Mesendoderm (in vitro differentiated cells): ENCODE data around the gene CADPS2.

ENCODE experiments used
- DNase-seq: peaks from one replicate; pipeline ENCODE4 v3.0.0; 2013
- H2AK5ac ChIP-seq: 2 replicates; pipeline ENCODE4 v1.6.1; 2013; ENCODE audit warnings: low read length, inconsistent platforms
- H2BK120ac ChIP-seq: 2 replicates; pipeline ENCODE4 v1.6.1; 2013; ENCODE audit warnings: low read depth, mild to moderate bottlenecking, low read length, moderate library complexity, mixed read lengths
- H2BK15ac ChIP-seq: replicated peaks from 2 replicates; pipeline ENCODE4 v1.6.1; 2013; ENCODE audit warnings: low read depth, mild to moderate bottlenecking, moderate library complexity
- H2BK5ac ChIP-seq: 2 replicates; pipeline ENCODE4 v1.6.1; 2013; ENCODE audit warnings: low read length, inconsistent platforms
- H3K18ac ChIP-seq: 2 replicates; pipeline ENCODE4 v1.6.1; 2013; ENCODE audit warnings: mild to moderate bottlenecking, low read length, mixed read lengths
- H3K23ac ChIP-seq: one replicate; pipeline ENCODE4 v1.6.1; 2013; ENCODE audit warnings: low read length
- H3K27ac ChIP-seq: 2 replicates; pipeline ENCODE4 v1.5.1; 2013; ENCODE audit warnings: low read depth, mild to moderate bottlenecking, inconsistent platforms, low read length, moderate library complexity
- H3K27me3 ChIP-seq: 2 replicates; pipeline ENCODE4 v1.6.1; 2013; ENCODE audit warnings: low read length, control low read depth, mild to moderate bottlenecking, inconsistent platforms; ENCODE audit not compliant: insufficient read depth, poor library complexity
- H3K36me3 ChIP-seq: 2 replicates; pipeline ENCODE4 v1.6.1; 2013; ENCODE audit warnings: low read length, inconsistent platforms; ENCODE audit not compliant: control insufficient read depth, insufficient read depth
- H3K4ac ChIP-seq: one replicate; pipeline ENCODE4 v1.6.1; 2013; ENCODE audit warnings: low read depth, mild to moderate bottlenecking, low read length, moderate library complexity
- H3K4me1 ChIP-seq: 2 replicates; pipeline ENCODE4 v1.6.1; 2013; ENCODE audit warnings: low read depth, low read length, inconsistent platforms; ENCODE audit not compliant: control insufficient read depth
- H3K4me2 ChIP-seq: 2 replicates; pipeline ENCODE4 v1.6.1; 2013; ENCODE audit warnings: low read length
- H3K4me3 ChIP-seq: 2 replicates; pipeline ENCODE4 v1.5.1; 2013; ENCODE audit warnings: mild to moderate bottlenecking, low read length
- H3K56ac ChIP-seq: one replicate; pipeline ENCODE4 v1.6.1; 2013; ENCODE audit warnings: low read length
- H3K79me1 ChIP-seq: 2 replicates; pipeline ENCODE4 v1.6.1; 2013; ENCODE audit warnings: low read length, inconsistent platforms
- H3K79me2 ChIP-seq: 2 replicates; pipeline ENCODE4 v1.6.1; 2013; ENCODE audit warnings: mild to moderate bottlenecking, low read length; ENCODE audit not compliant: control insufficient read depth, insufficient read depth
- H3K9ac ChIP-seq: 2 replicates; pipeline ENCODE4 v1.6.1; 2013; ENCODE audit warnings: low read length, inconsistent platforms
- H4K5ac ChIP-seq: one replicate; pipeline ENCODE4 v1.6.1; 2013; ENCODE audit warnings: low read length
- H4K8ac ChIP-seq: one replicate; pipeline ENCODE4 v1.6.1; 2013; ENCODE audit warnings: low read depth, mild to moderate bottlenecking, control low read depth, low read length, moderate library complexity
- WGBS: extraction: QIAGEN DNeasy Blood & Tissue Kit; methylation state at CpG from one replicate; pipeline ENCODE4 v1.1.7; 2013; ENCODE audit warnings: low lambda C conversion rate, missing lambda C conversion rate; ENCODE audit not compliant: insufficient coverage; ENCODE audit errors: extremely low coverage; 5-methylcytosine and 5-hydroxymethylcytosine counted together

Gene CADPS2

GRCh38 chr7:122831436-122831835 lies 54.8 kb downstream of the CADPS2 start:
- WGBS, result no CpG with 5 or more reads among the region's 1 CpG
- Histone ChIP-seq H2AK5ac (no peak overlapping the region), H3K36me3 (no peaks in the 10 kb centered on the region), H3K56ac (no peak overlapping the region), H4K8ac (no peak overlapping the region), H2BK120ac (no peak overlapping the region), H3K27me3 (no peaks in the 10 kb centered on the region), H3K4me1 (no peaks in the 10 kb centered on the region), H3K23ac (no peak overlapping the region), H4K5ac (no peak overlapping the region), H3K18ac (no peak overlapping the region), H3K4me2 (no peak overlapping the region), H2BK15ac (no peak overlapping the region), H3K4ac (no peak overlapping the region), H3K79me2 (no peaks in the 10 kb centered on the region), H3K79me1 (no peaks in the 10 kb centered on the region), H2BK5ac (no peak overlapping the region), H3K4me3 (no peak overlapping the region), H3K27ac (no peak overlapping the region), H3K9ac (no peak overlapping the region)
- DNase-seq, result no peak

GRCh38 chr7:122829962-122830361 lies 56.3 kb downstream of the CADPS2 start:
- Histone ChIP-seq H3K4me2 (no peak overlapping the region), H3K79me2 (no peaks in the 10 kb centered on the region), H3K9ac (no peak overlapping the region), H3K27me3 (no peaks in the 10 kb centered on the region), H3K18ac (no peak overlapping the region), H2BK5ac (no peak overlapping the region), H3K23ac (no peak overlapping the region), H4K5ac (no peak overlapping the region), H3K79me1 (no peaks in the 10 kb centered on the region), H3K4me3 (no peak overlapping the region), H3K36me3 (no peaks in the 10 kb centered on the region), H3K56ac (no peak overlapping the region), H3K4ac (no peak overlapping the region), H3K27ac (no peak overlapping the region), H2BK120ac (no peak overlapping the region), H3K4me1 (no peaks in the 10 kb centered on the region), H2AK5ac (no peak overlapping the region), H2BK15ac (no peak overlapping the region), H4K8ac (no peak overlapping the region)
- WGBS, result no CpG with 5 or more reads among the region's 2 CpGs
- DNase-seq, result no peak

GRCh38 chr7:122827763-122828162 lies 58.5 kb downstream of the CADPS2 start:
- Histone ChIP-seq H2BK120ac (no peak overlapping the region), H4K5ac (no peak overlapping the region), H4K8ac (no peak overlapping the region), H3K18ac (no peak overlapping the region), H3K4ac (no peak overlapping the region), H3K27ac (no peak overlapping the region), H3K56ac (no peak overlapping the region), H3K4me1 (no peaks in the 10 kb centered on the region), H3K23ac (no peak overlapping the region), H3K36me3 (no peaks in the 10 kb centered on the region), H2BK5ac (no peak overlapping the region), H3K79me1 (no peaks in the 10 kb centered on the region), H3K9ac (no peak overlapping the region), H3K79me2 (no peaks in the 10 kb centered on the region), H3K27me3 (no peaks in the 10 kb centered on the region), H2AK5ac (no peak overlapping the region), H3K4me2 (no peak overlapping the region), H3K4me3 (no peak overlapping the region), H2BK15ac (no peak overlapping the region)
- no peak for DNase-seq

DNA sequence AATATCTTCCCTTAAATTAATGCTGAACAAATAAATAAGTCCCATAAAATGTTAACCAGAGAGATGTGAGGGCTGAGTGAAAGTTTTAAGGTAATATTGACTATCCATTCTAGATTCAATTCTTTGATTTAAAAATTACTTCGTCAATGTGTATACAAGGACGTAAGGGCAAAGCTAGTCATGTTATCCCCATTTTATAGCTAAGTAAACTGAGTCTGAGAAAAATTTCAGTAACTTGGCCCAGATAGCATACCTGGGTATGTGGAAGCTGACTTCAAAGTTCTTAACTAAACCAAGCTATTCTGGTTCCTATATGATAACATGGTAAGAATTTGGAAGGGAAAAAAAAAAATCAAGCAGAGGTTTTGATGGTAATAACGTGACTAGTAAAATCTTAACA lies 72.4 kb downstream of the CADPS2 start:
- Histone ChIP-seq H3K18ac (no peak overlapping the region), H3K27ac (no peak overlapping the region), H3K4me3 (no peak overlapping the region), H3K4me1 (no peaks in the 10 kb centered on the region), H3K4ac (no peak overlapping the region), H3K79me2 (no peaks in the 10 kb centered on the region), H3K56ac (no peak overlapping the region), H3K9ac (no peak overlapping the region), H4K8ac (no peak overlapping the region), H3K27me3 (no peaks in the 10 kb centered on the region), H2BK15ac (no peak overlapping the region), H3K36me3 (no peaks in the 10 kb centered on the region), H2BK5ac (no peak overlapping the region), H3K23ac (no peak overlapping the region), H3K4me2 (no peak overlapping the region), H2BK120ac (no peak overlapping the region), H2AK5ac (no peak overlapping the region), H4K5ac (no peak overlapping the region), H3K79me1 (no peaks in the 10 kb centered on the region)
- no peak for DNase-seq
- WGBS, result no CpG with 5 or more reads among the region's 3 CpGs

DNA sequence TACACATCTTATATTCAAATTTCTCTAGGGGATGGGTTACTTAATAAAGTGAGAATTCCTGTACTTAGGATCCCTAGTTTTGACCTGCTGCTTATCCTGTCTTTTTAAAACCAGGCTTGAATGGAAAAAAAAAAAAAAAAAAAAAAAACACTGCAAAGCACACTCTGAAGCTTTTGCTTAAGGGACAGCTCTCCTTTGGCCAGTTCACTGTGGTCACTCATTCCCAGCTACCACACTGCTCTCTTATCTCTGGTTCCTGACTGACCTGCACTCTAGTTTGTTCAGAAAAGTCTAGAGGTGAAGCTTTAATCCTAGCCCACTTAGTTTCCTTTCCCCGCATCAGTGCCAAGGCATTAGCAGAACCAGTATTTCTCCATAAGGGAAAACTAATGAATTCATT lies 82.4 kb downstream of the CADPS2 start:
- no CpG with 5 or more reads among the region's 1 CpG for WGBS
- no peak overlapping the region for H4K5ac ChIP-seq
- H3K27ac ChIP-seq, result no peak overlapping the region

GRCh38 chr7:122803323-122803722 lies 82.9 kb downstream of the CADPS2 start:
- no peak overlapping the region for H2AK5ac ChIP-seq
- H4K5ac ChIP-seq, result no peak overlapping the region
- no peak overlapping the region for H3K27ac ChIP-seq
- H3K23ac ChIP-seq, result no peak overlapping the region
- H3K4me3 ChIP-seq, result no peak overlapping the region
- no peak overlapping the region for H4K8ac ChIP-seq
- no peaks in the 10 kb centered on the region for H3K27me3 ChIP-seq
- no peak overlapping the region for H2BK15ac ChIP-seq
- H3K18ac ChIP-seq, result no peak overlapping the region
- no peak overlapping the region for H3K9ac ChIP-seq
- no peaks in the 10 kb centered on the region for H3K36me3 ChIP-seq
- no peak overlapping the region for H2BK120ac ChIP-seq
- H3K4ac ChIP-seq, result no peak overlapping the region
- DNase-seq, result peak; percentile 71
- H2BK5ac ChIP-seq, result no peak overlapping the region
- H3K79me1 ChIP-seq, result no peaks in the 10 kb centered on the region
- WGBS, result no CpG with 5 or more reads among the region's 2 CpGs
- H3K56ac ChIP-seq, result no peak overlapping the region
- no peaks in the 10 kb centered on the region for H3K79me2 ChIP-seq
- no peak overlapping the region for H3K4me2 ChIP-seq
- peaks cover 2% of the 10 kb centered on the region for H3K4me1 ChIP-seq

More for the DNA sequence above, 82.4 kb downstream of the CADPS2 start:
- no peak overlapping the region for H2BK15ac ChIP-seq
- H3K79me1 ChIP-seq, result no peaks in the 10 kb centered on the region
- no peak overlapping the region for H3K4me2 ChIP-seq
- peaks cover 2% of the 10 kb centered on the region for H3K4me1 ChIP-seq
- no peak overlapping the region for H2BK120ac ChIP-seq
- no peaks in the 10 kb centered on the region for H3K27me3 ChIP-seq
- no peak overlapping the region for H2BK5ac ChIP-seq
- H3K56ac ChIP-seq, result no peak overlapping the region
- no peak overlapping the region for H3K23ac ChIP-seq
- DNase-seq, result no peak
- H3K4me3 ChIP-seq, result no peak overlapping the region
- H2AK5ac ChIP-seq, result no peak overlapping the region
- no peaks in the 10 kb centered on the region for H3K36me3 ChIP-seq
- H3K79me2 ChIP-seq, result no peaks in the 10 kb centered on the region
- no peak overlapping the region for H4K8ac ChIP-seq
- H3K18ac ChIP-seq, result no peak overlapping the region
- H3K4ac ChIP-seq, result no peak overlapping the region
- no peak overlapping the region for H3K9ac ChIP-seq
